CD4-positive, alpha-beta T cell (primary cell): ENCODE data around the gene ZIC1. TPM values are rescaled to one million over a fixed set of nuclear protein-coding genes. Genes with fewer than 3 reads are reported as not detected.

Source experiments
- ATAC-seq: fragments of 200-7000 bp; cut with Tn5 transposase; one replicate; pipeline ENCODE4 v1.10.0; 2022; ENCODE audit warnings: mild to moderate bottlenecking; ENCODE audit not compliant: poor library complexity
- CTCF ChIA-PET: fragments of 350-600 bp; sonication (Branson Sonifier 250); formaldehyde crosslinking; loops from one replicate; lab custom pipeline; 2021; ENCODE audit warnings: antibody characterized with exemption, inconsistent platforms; lab: Charles Lee
- POLR2A ChIA-PET: fragments of 350-600 bp; sonication (Branson Sonifier 250); formaldehyde crosslinking; loops from one replicate; lab custom pipeline; 2021; ENCODE audit warnings: antibody characterized with exemption, inconsistent platforms; lab: Charles Lee
- DNase-seq, 14 experiments: peaks; one replicate each; pipeline ENCODE4 v3.0.0-alpha.2; 2013 to 2020; ENCODE audit warnings: mixed read lengths in 2 of 14
- H3K27ac ChIP-seq, 2 donors: one replicate each; pipeline versions ENCODE4 v1.5.1 to v1.7.0; 2013; ENCODE audit warnings: low read length in 2 of 2, low read depth in 1 of 2, mild to moderate bottlenecking in 1 of 2
- H3K27me3 ChIP-seq, 2 experiments: 1 replicate in 1 of 2; 2 replicates in 1 of 2; pipeline versions ENCODE4 v1.6.1 to v1.7.0; 2013; ENCODE audit warnings: low read length in 2 of 2, control low read depth in 1 of 2, mild to moderate bottlenecking in 1 of 2, moderate library complexity in 1 of 2; ENCODE audit not compliant: insufficient read depth in 2 of 2, control insufficient read depth in 1 of 2
- H3K36me3 ChIP-seq: one replicate; pipeline ENCODE4 v1.6.1; 2013; ENCODE audit warnings: low read length, control low read depth; ENCODE audit not compliant: insufficient read depth
- H3K4me1 ChIP-seq: one replicate; pipeline ENCODE4 v1.6.1; 2013; ENCODE audit warnings: low read length, control low read depth; ENCODE audit not compliant: insufficient read depth
- H3K4me3 ChIP-seq: one replicate; pipeline ENCODE4 v1.5.1; 2013; ENCODE audit warnings: mild to moderate bottlenecking, low read length, moderate library complexity
- H3K9me3 ChIP-seq, 2 experiments: 1 replicate in 1 of 2; 2 replicates in 1 of 2; pipeline versions ENCODE4 v1.6.1 to v1.7.0; 2013; ENCODE audit warnings: low read length in 2 of 2, mild to moderate bottlenecking in 2 of 2, control low read depth in 1 of 2, moderate library complexity in 1 of 2; ENCODE audit not compliant: control insufficient read depth in 1 of 2, insufficient read depth in 1 of 2
- H3K27ac Mint-ChIP-seq: one replicate; pipeline ENCODE4 v1.8.0; 2020; ENCODE audit warnings: mixed read lengths
- H3K27me3 Mint-ChIP-seq: one replicate; pipeline ENCODE4 v1.8.0; 2021; ENCODE audit warnings: mixed read lengths
- H3K36me3 Mint-ChIP-seq: one replicate; pipeline ENCODE4 v1.8.0; 2021; ENCODE audit warnings: low read depth, mixed read lengths
- H3K4me1 Mint-ChIP-seq: one replicate; pipeline ENCODE4 v1.8.0; 2021; ENCODE audit warnings: low read depth, mixed read lengths
- H3K4me3 Mint-ChIP-seq: one replicate; pipeline ENCODE4 v1.8.0; 2020; ENCODE audit warnings: mild to moderate bottlenecking, mixed read lengths
- H3K9me3 Mint-ChIP-seq: one replicate; pipeline ENCODE4 v1.8.0; 2020; ENCODE audit warnings: mixed read lengths
- CTCF ChIP-seq: fragments of 200-600 bp; IDR thresholded peaks from one replicate; pipeline ENCODE4 v1.8.0; 2022; ENCODE audit warnings: antibody characterized with exemption, mild to moderate bottlenecking
- intact Hi-C, 2 experiments: fragments of 100-400 bp; cut with DNase I in 1 of 2; cut with micrococcal nuclease in 1 of 2; formaldehyde crosslinking; loops; one replicate each; pipeline versions ENCODE4 v1.15.1 to v1.9.0; 2023 to 2025; cut with DNase I, micrococcal nuclease
- total RNA-seq, 174 experiments: library from RNA in 2 of 174; stranded (reverse) in 2 of 174; gene quantifications; one replicate each; pipeline ENCODE4 v1.2.3 and lab custom pipeline; 2021 to 2026

Gene ZIC1
- total RNA-seq, 2 experiments from 2014 or later = not detected

- ATAC-seq = no peak
- H3K27me3 Mint-ChIP-seq = peaks cover 85% of the 10 kb centered on the region
- H3K27ac Mint-ChIP-seq = no peak overlapping the region
- no peak for TF ChIP-seq CTCF
- H3K4me3 Mint-ChIP-seq = no peak overlapping the region
- peaks cover 2% of the 10 kb centered on the region for H3K9me3 Mint-ChIP-seq
- POLR2A ChIA-PET = no interaction called here
- Histone ChIP-seq H3K27me3 (peaks cover 91 to 94% of the 10 kb centered on the region in 2 experiments), H3K4me3 (no peak overlapping the region), H3K36me3 (no peaks in the 10 kb centered on the region), H3K27ac (no peak overlapping the region), H3K9me3 (peaks cover 11 to 80% of the 10 kb centered on the region in 2 experiments), H3K4me1 (no peaks in the 10 kb centered on the region)
- intact Hi-C loops = no loop called here
- DNase-seq = no peak
- no peaks in the 10 kb centered on the region for H3K36me3 Mint-ChIP-seq
- no peaks in the 10 kb centered on the region for H3K4me1 Mint-ChIP-seq
- CTCF ChIA-PET = no interaction called here
These were observed 16.6 kb upstream of the ZIC1 start for GRCh38 chr3:147392625-147392946.

GRCh38 chr3:147393261-147393942 lies 15.8 kb upstream of the ZIC1 start:
- Histone ChIP-seq H3K27ac (no peak overlapping the region), H3K36me3 (no peaks in the 10 kb centered on the region), H3K4me3 (no peak overlapping the region), H3K4me1 (no peaks in the 10 kb centered on the region), H3K27me3 (peaks cover 91 to 96% of the 10 kb centered on the region in 2 experiments), H3K9me3 (peaks cover 14 to 82% of the 10 kb centered on the region in 2 experiments)
- Mint-ChIP-seq H3K36me3 (no peaks in the 10 kb centered on the region), H3K9me3 (peaks cover 2% of the 10 kb centered on the region), H3K27ac (no peak overlapping the region), H3K4me1 (no peaks in the 10 kb centered on the region), H3K4me3 (no peak overlapping the region), H3K27me3 (peaks cover 83% of the 10 kb centered on the region)
- no peak for DNase-seq
- no peak for ATAC-seq
- POLR2A ChIA-PET = no interaction called here
- CTCF ChIA-PET = no interaction called here
- no peak for TF ChIP-seq CTCF
- intact Hi-C loops = no loop called here

- Mint-ChIP-seq H3K27ac (no peak overlapping the region), H3K4me3 (no peak overlapping the region), H3K36me3 (no peaks in the 10 kb centered on the region), H3K27me3 (peaks cover 83% of the 10 kb centered on the region), H3K4me1 (no peaks in the 10 kb centered on the region), H3K9me3 (no peaks in the 10 kb centered on the region)
- TF ChIP-seq CTCF = no peak
- peaks cover 91 to 96% of the 10 kb centered on the region in 2 experiments for H3K27me3 ChIP-seq
- peaks cover 14 to 77% of the 10 kb centered on the region in 2 experiments for H3K9me3 ChIP-seq
- no peaks in the 10 kb centered on the region for H3K36me3 ChIP-seq
- no peaks in the 10 kb centered on the region for H3K4me1 ChIP-seq
- intact Hi-C loops = no loop called here
- ChIA-PET POLR2A (no interaction called here), CTCF (no interaction called here)
- ATAC-seq (no peak), DNase-seq (no peak)
- no peak overlapping the region for H3K27ac ChIP-seq
- no peak overlapping the region for H3K4me3 ChIP-seq
These were observed 15.0 kb upstream of the ZIC1 start for GRCh38 chr3:147393943-147394883.
